PFSK-1 (cell line): ENCODE results near the gene HGS.

Source experiments
- FOXP2 ChIP-seq: optimal IDR thresholded peaks from 2 replicates; pipeline ENCODE3; 2011; ENCODE audit warnings: borderline replicate concordance, control low read depth, inconsistent platforms; ENCODE audit not compliant: insufficient read depth; ENCODE audit errors: extremely low read length, extremely low read depth
- POLR2AphosphoS5 ChIP-seq: IDR thresholded peaks from 2 replicates; pipeline ENCODE4 v1.6.1; 2012; ENCODE audit warnings: low read depth, mild to moderate bottlenecking, control low read depth, low read length, moderate library complexity
- REST ChIP-seq, 2 experiments: IDR thresholded peaks; 2 replicates each; pipeline versions ENCODE4 v1.6.1 to v1.8.0; 2011 to 2012; ENCODE audit warnings: low read depth in 2 of 2, low read length in 2 of 2, control low read depth in 1 of 2, inconsistent platforms in 1 of 2, mild to moderate bottlenecking in 1 of 2, moderate library complexity in 1 of 2; ENCODE audit not compliant: insufficient read depth in 1 of 2
- SIN3A ChIP-seq: IDR thresholded peaks from 2 replicates; pipeline ENCODE4 v1.6.1; 2012; ENCODE audit warnings: mild to moderate bottlenecking, low read length, moderate library complexity, borderline replicate concordance; ENCODE audit not compliant: insufficient read depth
- TAF1 ChIP-seq: IDR thresholded peaks from 2 replicates; pipeline ENCODE4 v1.6.1; 2012; ENCODE audit warnings: low read length, control low read depth, borderline replicate concordance; ENCODE audit not compliant: insufficient read depth

Gene HGS

GRCh38 chr17:81717049-81717765, 33.4 kb downstream of the HGS start:
- TF ChIP-seq REST (IDR thresholded peaks at IDR 0.05; ENCODE audit: insufficient read depth in 1 of 2, low read depth in 2 of 2, low read length in 2 of 2) (no peak), SIN3A (no peak), POLR2AphosphoS5 (no peak), TAF1 (no peak), FOXP2 (no peak)

GRCh38 chr17:81717766-81718089, 33.9 kb downstream of the HGS start:
- TF ChIP-seq TAF1 (no peak), POLR2AphosphoS5 (no peak), FOXP2 (no peak), SIN3A (no peak), REST (IDR thresholded peaks at IDR 0.05; ENCODE audit: insufficient read depth in 1 of 2, low read depth in 2 of 2, low read length in 2 of 2) (no peak)

GRCh38 chr17:81719410-81720266, 35.8 kb downstream of the HGS start:
- TF ChIP-seq FOXP2 (no peak), TAF1 (no peak), POLR2AphosphoS5 (no peak), SIN3A (no peak), REST (IDR thresholded peaks at IDR 0.05; ENCODE audit: insufficient read depth in 1 of 2, low read depth in 2 of 2, low read length in 2 of 2) (no peak)

- TF ChIP-seq REST (IDR thresholded peaks at IDR 0.05; ENCODE audit: insufficient read depth in 1 of 2, low read depth in 2 of 2, low read length in 2 of 2) (no peak), SIN3A (no peak), POLR2AphosphoS5 (no peak; the same call in 1 of the 2 replicates), FOXP2 (no peak), TAF1 (no peak)
Measured at GRCh38 chr17:81720267-81721071, 36.7 kb downstream of the HGS start.
